GM18499 (cell line): Measurements from ENCODE around the gene COL5A1.

ENCODE experiments used
- ATAC-seq: cut with Tn5 transposase; IDR thresholded peaks from one replicate; pipeline ENCODE4 v1.9.1; 2021; ENCODE audit warnings: moderate number of reproducible peaks; ENCODE audit not compliant: insufficient read depth, unreplicated experiment

COL5A1 gene

DNA sequence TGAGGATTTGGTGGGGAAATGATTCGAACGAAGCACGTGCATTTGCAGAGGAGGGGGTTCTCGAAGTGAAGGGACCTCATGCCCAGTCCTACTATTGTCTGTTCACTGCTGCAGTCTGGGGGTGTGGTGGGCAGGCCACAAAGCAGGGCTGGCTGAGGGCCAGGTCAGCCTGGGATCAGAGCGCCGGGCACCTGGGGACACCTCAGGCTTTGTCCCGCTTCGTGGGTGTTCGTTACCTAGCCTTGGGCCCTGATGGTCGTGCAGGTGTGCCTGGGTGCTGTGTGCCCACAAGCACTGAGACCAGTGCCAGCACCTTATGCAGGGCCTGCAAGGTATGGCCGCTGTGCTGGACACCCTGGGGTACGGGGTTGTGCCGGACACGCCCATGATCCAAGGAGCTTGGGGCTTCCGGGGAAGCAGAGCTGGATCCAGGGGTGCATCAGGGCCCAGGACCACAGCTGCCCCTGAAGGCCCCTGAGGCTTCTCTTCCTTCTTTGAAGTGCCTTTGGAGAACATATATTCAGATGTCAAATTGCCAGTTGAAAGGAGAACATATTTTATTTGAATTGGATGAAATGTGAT lies 80.6 kb downstream of the COL5A1 start:
- no peak for ATAC-seq

DNA sequence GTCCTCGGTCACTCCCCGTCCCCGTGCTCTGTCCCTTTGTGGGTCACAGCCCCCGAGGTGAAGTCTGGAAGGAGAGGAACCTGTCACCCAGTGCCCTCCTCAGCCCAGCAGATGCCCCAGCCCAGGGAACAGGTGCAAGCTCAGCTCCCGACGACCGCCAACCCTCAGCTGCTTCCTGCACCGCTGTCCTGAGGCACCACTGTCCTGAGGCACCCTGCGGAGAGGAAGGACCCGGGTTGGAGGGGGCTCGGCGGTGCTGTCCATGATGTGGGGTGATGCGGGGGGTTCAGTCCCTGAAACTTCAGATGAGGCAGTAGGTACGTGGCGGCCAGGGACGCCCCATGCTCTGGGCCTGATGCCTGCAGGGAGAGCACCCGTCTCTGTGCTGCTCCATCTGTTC lies 81.4 kb downstream of the COL5A1 start:
- ATAC-seq: no peak

DNA sequence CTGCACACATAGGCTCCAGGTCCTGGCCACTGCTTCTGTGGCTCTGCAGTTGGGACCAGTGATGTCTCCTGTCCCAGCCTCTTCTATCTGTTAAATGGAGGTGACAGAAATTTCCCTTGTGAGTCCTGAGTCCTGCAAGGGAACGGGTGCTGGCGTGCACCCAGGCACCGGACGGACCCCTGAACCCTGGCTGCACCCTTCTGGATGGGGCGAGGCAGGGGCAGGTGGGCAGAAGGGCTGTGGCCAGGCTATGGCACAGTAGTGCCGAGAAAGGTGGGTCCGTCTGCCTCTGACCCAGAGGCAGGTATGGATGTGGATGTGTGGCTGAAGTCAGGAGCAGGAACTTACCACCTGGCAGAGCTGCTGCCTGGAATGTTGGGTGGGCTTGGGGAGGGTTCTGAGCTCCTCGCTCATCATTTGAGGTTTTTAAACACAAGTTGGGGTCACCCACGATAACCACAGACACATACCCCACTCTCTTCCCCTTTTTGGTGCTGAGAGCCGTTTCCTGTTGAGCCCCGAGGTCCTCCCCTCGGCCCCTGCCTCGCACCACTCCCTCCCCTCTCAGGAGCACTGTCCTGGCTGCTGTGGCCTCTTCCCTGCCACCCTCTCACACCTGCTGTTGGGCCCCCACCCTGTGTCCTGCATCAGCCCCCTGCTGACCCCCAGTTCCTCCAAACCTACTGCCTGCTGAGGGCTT lies 82.0 kb downstream of the COL5A1 start:
- ATAC-seq: no peak

DNA sequence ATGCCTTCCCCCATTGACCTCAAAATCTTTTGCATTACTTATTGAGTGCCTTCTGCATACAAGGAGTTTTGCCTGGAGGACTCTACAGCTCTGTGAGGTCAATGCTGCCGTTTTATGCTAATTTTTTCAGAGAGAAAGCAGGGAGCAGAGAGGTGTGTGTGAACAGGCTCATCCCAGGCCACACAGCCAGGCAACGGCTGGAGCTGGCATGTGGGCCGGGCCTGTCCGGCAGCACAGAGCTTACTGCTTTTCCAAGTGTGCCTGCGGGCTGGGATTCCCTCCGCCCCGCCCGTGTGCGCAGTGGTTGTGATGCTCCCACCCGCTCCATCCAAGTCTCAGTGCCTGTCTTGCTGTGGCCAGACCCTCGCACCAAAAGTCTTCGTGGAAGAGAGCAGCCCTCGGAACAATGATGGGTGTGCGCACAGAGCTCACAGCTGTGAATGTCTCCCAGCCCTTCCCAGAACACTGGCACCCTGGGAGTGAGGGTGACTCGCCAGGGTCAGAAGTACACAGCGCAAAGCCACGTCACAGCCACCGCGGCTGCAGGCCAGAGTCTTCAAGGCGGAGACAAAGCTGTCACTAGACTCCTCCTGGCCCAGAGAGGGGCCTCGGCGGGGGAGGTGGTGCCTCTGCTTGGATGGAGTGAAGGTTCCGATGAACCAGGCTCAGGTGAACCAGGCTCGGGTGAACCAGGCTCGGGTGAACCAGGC lies 82.8 kb downstream of the COL5A1 start:
- ATAC-seq: no peak

DNA sequence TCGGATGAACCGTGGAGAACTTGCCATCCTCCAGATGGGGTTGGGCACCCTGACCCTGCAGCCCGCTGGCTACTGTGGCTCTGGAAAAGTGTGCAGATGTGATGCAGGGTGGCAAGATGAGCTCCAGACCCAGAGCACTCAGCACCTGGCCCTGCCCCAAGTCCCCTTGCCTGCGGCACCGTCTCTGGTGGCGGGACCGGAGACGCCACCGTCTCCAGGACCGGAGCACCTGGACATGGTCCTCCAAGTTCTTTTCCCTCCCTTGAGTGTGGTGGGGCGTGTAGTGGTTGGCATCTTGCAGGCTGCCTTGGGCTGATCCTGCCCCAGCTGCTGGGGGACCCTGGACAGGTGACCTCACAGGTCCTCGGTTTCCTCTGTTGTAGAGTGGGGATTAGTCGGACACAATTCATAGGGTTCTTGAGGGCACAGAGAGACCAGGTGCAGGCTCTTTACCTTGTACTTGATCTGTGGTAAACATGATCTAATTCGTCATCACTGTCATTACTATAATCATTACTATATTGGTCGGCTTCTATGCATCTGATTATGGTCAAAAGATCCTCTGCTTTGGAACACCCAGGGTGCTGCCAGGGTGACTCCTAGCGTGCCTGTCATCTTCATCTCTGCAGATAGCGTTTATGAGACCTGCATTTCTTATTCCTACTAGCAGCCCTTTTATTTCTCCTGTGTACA lies 83.5 kb downstream of the COL5A1 start:
- ATAC-seq: no peak

DNA sequence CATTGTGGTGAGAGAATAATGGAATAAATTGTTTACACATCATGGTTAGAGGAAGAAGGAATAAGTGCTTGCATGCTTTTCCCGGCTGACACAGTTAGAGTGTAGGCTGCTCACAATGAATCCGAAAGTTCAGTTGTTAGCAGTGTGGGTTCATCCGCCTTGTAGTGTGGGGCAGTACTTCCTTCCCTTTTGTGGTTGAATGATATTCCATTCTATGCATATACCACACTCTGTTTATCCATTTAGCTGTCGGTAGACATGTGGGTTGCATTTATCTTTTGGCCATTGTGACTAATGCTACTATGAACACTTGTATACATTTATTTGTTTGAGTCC lies 84.0 kb downstream of the COL5A1 start:
- ATAC-seq: no peak

DNA sequence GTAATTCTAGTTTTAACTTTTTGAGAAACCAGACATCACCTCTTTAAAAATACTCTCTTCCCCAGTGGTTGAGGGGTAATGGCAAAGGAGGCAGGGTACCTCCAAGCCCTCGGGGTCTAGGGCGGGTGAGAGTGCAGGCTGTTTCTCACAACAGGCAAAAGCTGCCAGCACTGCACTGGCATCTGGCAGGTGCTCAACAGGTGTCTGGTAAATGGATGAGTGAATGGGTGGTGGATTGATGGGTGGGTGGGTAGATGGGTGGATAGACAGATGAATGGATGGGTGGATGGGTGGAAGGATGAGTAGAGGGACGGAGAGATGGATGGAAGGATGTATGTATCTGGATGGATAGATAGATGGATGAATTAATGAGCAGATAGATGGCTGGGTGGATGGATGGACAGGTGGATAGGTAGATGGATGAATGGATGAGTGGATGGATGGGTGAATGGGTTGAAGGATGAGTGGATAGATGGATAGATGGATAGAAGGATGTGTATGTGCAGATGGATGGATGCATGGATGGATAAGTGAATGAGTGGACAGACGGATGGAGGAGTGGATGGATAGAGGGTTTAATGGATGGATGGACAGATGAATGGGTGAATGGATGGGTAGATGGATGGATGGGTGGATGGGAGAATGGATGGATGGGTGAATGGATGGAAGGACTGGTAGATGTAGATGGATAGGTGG lies 84.6 kb downstream of the COL5A1 start:
- no peak for ATAC-seq

DNA sequence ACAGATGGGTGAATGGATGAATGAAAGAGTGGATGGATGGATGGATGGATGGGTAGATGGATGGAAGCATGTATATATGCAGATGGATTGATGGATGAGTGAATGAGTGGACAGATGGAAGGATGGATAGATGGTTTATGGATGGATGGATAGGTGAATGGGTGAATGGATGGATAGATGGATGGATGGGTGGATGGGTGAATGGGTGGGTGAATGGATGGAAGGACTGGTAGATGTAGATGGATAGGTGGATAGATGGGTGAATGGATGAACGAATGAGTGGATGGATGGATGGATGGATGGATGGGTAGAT lies 85.1 kb downstream of the COL5A1 start:
- no peak for ATAC-seq

DNA sequence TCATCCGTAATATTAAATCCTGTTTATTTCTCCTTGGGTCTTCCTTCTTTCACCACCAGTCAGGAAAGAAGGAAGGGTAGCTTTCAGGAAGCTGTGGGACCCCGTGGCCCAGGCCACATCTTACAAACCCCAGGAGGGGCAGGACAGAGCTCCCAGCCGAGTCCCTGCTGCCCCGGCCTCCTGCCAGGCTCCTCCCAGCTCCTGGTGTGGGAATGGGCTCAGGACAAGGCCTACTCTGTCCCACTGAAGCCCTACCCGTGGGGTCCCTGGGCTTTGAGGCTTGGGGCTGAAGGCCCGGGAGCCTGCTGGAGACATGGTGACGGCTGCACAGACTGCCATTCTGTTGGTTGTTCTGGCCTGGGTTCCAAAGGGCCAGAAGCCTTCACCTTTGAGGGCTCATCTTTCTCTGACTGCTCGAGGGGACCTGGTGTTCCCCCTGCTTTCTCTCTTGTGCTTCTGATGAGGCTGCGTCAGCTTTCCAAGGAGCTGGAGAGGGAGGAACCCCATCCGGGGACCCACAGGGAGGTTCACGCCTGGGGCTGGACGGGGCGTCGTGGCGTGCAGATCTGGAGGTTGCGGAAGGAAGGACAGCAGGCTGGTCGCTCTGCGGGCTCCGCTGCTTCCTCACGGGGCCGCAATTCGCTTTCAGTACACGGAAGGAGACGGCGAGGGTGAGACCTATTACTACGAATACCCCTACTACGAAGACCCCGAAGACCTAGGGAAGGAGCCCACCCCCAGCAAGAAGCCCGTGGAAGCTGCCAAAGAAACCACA lies 86.6 kb downstream of the COL5A1 start:
- ATAC-seq: no peak

DNA sequence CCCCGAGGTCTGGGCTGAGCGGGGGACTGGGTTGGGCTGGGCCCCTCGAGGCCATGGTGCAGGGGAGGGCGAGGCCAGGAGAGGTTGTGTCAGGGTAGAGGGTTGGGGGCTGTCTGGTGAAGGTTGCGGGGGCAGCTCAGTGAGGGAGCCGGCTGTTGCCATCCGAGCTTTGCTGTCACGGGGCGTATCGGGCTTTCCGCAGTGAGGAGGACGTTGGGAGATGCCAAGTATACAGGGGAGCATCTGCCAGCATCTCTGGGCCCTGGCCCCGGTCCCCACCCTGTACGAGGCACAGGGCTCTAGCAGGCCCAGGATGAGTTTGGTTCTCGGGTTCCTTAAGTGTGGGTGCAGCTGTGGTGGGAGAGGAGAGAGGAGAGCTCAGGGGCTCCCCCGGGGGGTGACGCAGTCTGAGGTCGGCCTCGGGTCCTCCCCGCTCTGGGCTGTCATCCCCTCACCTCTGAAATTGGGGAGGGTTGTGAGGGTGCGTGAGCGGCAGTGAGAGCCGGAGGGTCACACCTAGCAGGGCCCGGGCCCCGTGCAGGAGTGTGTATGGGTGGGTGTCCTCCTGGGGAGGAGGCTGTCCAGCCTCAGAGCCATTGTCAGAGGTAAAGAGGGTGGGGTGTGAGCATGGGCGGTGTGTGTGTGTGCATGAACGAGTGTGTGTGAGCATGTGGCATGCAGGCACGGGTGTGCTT lies 87.3 kb downstream of the COL5A1 start:
- ATAC-seq: no peak

DNA sequence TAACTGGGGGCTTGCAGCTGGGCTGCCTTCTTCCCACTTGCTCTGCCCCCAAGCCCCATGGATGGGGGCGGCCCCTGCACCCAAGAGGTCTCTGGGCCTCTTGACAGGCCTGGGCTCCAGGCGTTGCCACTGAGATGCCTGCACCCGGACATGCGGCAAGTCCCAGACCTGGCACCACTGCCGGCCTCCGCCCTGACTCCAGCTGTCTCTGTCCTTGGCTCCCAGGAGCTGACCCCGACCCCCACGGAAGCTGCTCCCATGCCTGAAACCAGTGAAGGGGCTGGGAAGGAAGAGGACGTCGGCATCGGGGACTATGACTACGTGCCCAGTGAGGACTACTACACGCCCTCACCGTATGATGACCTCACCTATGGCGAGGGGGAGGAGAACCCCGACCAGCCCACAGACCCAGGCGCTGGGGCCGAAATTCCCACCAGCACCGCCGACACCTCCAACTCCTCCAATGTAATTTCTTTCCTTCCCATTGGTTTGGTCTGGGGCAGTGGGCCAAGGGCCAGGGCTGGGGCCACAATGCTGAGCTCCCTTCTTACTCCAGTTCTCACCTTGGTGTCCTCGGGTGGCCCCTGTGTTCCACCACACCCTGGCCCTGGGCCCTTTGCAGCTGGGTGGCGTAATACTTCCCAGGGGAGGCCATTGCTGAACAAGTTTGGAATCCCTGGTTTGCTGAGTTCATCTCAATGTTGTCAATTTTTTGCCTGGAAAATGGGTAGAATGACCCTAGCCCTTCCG lies 88.6 kb downstream of the COL5A1 start:
- ATAC-seq: no peak

DNA sequence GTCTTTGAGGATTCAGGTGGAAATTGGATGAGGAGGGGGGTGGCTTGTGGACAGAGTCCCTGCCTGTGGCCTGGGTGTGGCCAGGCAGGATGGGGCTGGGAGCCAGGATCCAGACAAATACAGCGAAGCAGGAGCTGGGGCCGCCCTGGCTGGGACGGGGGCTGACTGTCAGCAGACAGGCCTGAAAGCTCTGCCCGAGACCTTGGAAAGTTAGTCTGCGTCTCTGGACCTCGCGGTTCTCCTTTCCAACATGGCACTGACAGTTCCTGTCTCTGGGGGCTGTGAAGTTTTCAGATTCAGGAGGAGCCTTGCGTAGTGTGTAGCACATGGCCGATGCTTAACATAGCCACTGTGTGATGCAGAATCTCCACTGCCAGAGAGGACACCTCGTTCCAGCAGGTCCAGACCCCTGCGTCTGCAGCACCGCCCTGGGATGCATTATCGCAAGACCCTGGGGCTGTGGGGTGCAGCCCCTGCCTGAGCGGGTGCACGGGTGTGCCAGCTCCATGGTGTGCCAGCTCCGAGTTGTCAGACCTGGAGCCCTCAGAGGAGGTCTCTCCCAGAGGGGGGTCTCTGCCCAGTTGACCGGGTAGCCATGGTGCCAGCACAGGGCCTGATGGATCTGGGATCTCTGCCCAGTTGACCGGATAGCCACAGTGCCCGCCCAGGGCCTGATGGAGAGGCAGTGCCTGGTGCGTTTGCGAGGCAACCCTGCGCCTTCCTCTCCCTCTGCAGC lies 89.3 kb downstream of the COL5A1 start:
- ATAC-seq: no peak

DNA sequence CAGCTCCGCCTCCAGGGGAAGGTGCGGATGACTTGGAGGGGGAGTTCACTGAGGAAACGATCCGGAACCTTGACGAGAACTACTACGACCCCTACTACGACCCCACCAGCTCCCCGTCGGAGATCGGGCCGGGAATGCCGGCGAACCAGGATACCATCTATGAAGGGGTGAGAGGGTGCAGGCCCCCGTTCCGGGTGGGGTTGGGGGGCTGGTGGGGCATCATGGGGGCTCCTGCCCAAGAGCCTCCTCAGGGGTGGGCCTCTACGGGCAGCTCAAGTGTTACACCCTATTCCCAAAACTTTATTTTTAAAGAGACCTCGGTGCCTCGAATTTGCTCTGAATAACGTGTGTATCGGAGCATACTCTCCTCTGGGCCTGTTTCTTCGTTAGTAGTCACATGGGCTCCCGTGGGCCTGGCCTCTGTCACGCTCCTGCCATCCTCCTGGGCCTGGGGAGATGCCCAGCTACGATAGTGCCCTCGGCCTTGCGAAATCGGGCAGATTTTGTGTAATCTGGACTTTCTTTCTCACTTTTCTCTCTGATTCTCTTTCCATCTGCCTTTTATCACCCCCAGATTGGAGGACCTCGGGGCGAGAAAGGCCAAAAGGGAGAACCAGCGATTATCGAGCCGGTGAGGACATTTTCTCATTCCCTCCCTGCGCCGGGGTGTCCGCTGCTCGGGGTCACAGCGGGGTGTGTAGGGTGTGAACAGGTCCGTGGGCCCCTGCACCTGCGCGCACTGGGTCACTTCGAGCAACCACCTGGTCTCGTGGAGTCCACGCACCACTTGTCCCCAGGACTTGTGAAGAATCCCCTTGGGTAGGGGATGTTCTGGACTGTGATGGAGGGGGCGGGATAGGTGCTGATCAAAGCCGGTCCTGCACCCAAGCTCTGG lies 90.1 kb downstream of the COL5A1 start:
- no peak for ATAC-seq

DNA sequence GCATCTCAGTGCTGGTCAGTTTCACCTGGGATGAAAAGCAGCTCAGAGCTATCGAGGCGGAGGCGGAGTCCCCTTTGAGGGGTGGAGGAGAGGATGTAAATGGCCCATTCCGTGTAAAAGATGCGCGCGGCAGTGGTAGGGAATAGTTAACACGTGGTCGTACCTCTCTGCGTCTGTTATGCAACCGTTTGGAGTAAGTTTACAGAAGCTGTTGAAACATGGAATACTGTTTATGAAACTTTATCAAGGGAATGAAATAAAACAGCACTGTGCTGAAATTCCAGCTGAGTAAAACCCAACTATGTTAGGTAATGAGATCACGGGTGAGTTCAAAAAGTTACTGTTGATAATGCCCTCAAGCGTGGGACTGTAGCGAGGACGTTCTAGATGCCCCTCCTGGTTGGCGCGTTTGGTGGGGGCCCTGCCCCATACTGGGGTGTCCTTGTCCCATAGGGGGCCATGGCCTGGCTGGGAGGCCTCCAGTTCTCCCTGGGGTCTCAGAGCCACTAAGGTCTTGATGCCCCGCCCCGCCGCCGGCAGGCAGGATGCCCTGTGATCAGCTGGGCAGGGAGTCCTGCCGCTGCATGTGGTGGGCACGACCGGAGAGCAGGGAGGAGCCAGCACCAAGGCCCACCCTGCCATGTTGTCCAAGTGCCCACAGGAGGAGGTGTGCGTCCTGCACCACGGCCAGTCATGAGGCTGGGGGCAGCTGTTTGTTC lies 90.9 kb downstream of the COL5A1 start:
- no peak for ATAC-seq

DNA sequence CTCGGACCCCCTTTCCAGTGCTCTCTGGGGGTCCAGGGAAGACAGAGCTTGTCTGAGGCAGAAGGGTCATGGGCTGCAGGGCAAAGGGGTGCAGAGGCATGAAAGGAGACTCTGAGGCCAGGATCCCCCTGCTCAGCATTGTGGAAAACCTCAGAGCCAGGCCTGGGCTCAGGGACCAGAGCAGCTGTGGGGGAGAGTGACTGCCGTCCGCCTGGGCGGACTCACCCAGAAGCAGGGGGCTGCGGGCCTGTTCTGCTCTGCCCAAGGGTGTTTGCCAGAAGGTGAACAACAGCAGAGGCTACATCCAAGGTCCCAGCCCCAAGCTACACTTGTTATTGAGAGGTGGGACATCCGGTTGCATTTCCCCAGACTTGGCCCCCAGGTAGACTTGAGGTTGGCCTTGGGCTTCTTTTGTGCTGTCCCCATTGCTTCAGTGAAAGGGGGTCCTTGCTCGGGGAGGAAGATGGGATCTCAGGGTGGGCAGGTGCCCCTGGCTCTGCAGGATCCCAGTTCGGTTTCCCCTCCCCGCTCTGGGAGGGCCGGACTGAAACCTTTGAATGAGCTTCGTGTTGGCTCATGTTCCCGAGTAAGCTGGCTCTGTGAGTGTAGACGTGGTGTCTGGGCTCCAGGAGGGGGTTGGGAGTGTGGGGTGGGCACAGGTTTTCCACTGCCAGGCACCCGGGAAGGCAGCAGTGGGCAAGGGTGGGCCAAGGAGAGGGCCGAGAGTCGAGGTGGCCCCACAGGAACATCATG lies 92.1 kb downstream of the COL5A1 start:
- ATAC-seq: no peak

DNA sequence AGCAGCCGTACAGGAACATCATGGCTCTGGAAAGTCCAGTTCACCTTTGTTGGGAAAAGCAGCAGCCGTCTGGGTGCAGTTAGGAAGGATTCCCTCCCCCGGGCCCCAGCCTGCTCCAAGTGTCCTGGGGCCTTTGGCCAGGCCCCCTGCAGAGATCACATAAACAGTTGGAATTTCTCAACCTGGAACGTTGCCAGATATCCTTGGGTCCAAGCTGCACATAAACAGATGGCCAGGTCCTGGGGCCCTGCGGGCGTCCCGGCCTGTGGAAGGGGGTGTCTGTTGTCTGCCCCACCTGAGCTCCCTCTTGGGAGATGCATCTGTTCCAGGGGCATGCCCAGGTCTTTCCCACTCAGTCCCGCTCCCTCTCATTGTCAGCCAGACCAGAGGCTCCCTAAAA lies 92.7 kb downstream of the COL5A1 start:
- ATAC-seq: no peak
